ENCODE data around the gene CD3D.

- TF ChIP-seq CTCF (conservative IDR thresholded peaks at IDR 0.05; ENCODE audit: low read length) (no peak), EZH2phosphoT487 (IDR thresholded peaks at IDR 0.05; ENCODE audit: borderline replicate concordance) (no peak)
These were observed 22.6 kb upstream of the CD3D start for GRCh38 chr11:118364956-118365615.

All from Loucy (cell line).